GM12875 (cell line): Measurements from ENCODE around the gene C13orf46.

Source experiments
- H3K4me3 ChIP-seq: one replicate; pipeline ENCODE4 v1.5.1; 2011; ENCODE audit warnings: low read depth, low read length, control low read depth
- CTCF ChIP-seq: IDR thresholded peaks from 2 replicates; pipeline ENCODE4 v1.5.1; 2011; ENCODE audit warnings: low read depth, mild to moderate bottlenecking, control low read depth, inconsistent platforms, low read length, moderate library complexity, borderline replicate concordance; ENCODE audit not compliant: insufficient read depth

The C13orf46 gene

GRCh38 chr13:113920606-113921286 is 53.1 kb downstream of the C13orf46 start:
- no peak overlapping the region for H3K4me3 ChIP-seq
- TF ChIP-seq CTCF: no peak

- no peak for TF ChIP-seq CTCF
- H3K4me3 ChIP-seq: no peak overlapping the region
Measured at GRCh38 chr13:113919761-113920559, 53.9 kb downstream of the C13orf46 start.

- no peak for TF ChIP-seq CTCF
- no peak overlapping the region for H3K4me3 ChIP-seq
Measured at GRCh38 chr13:113918981-113919701, 54.7 kb downstream of the C13orf46 start.

- no peak overlapping the region for H3K4me3 ChIP-seq
- no peak for TF ChIP-seq CTCF
Measured at GRCh38 chr13:113918580-113918979, 55.3 kb downstream of the C13orf46 start.

- H3K4me3 ChIP-seq: no peak overlapping the region
- no peak for TF ChIP-seq CTCF
Measured at GRCh38 chr13:113917594-113918371, 56.1 kb downstream of the C13orf46 start.

GRCh38 chr13:113917096-113917495 is 56.8 kb downstream of the C13orf46 start:
- H3K4me3 ChIP-seq: no peak overlapping the region
- no peak for TF ChIP-seq CTCF
